Activated naive CD4-positive, alpha-beta T cell treated with anti-CD3 and anti-CD28 coated beads, Interleukin-2, amount 10 ng/mL, durations not matched to agents 7 days and 5 days (primary cell): Measurements from ENCODE around the gene DLG2.

Experiments used
- CTCF ChIA-PET: fragments of 350-600 bp; sonication (Branson Sonifier 250); formaldehyde crosslinking; loops from one replicate; lab custom pipeline; 2021; ENCODE audit warnings: antibody characterized with exemption; lab: Charles Lee
- DNase-seq: peaks from one replicate; pipeline ENCODE4 v3.0.0-alpha.2; 2020
- H3K27ac Mint-ChIP-seq: one replicate; pipeline ENCODE4 v1.8.0; 2021; ENCODE audit warnings: mild to moderate bottlenecking, moderate library complexity, mixed read lengths
- H3K27me3 Mint-ChIP-seq: one replicate; pipeline ENCODE4 v1.8.0; 2021; ENCODE audit warnings: mild to moderate bottlenecking, mixed read lengths
- H3K36me3 Mint-ChIP-seq: one replicate; pipeline ENCODE4 v1.8.0; 2021; ENCODE audit warnings: mixed read lengths
- H3K4me1 Mint-ChIP-seq: one replicate; pipeline ENCODE4 v1.8.0; 2021; ENCODE audit warnings: mixed read lengths
- H3K4me3 Mint-ChIP-seq: one replicate; pipeline ENCODE4 v1.8.0; 2021; ENCODE audit warnings: mild to moderate bottlenecking, moderate library complexity, mixed read lengths
- H3K9me3 Mint-ChIP-seq: one replicate; pipeline ENCODE4 v1.8.0; 2021; ENCODE audit warnings: mixed read lengths

Gene DLG2

GRCh38 chr11:84663731-84664130 is 963.4 kb downstream of the DLG2 start:
- Mint-ChIP-seq H3K4me3 (no peak overlapping the region), H3K27me3 (no peaks in the 10 kb centered on the region), H3K27ac (no peak overlapping the region), H3K4me1 (no peaks in the 10 kb centered on the region), H3K9me3 (peaks cover 2% of the 10 kb centered on the region), H3K36me3 (no peaks in the 10 kb centered on the region)
- no peak for DNase-seq
- CTCF ChIA-PET, result no interaction called here

GRCh38 chr11:84660257-84660977 is 966.7 kb downstream of the DLG2 start:
- H3K27ac Mint-ChIP-seq, result no peak overlapping the region
- DNase-seq, result no peak
- H3K9me3 Mint-ChIP-seq, result peaks cover 6% of the 10 kb centered on the region

GRCh38 chr11:84655712-84656111 is 971.4 kb downstream of the DLG2 start:
- H3K4me3 Mint-ChIP-seq, result no peak overlapping the region
- H3K27ac Mint-ChIP-seq, result no peak overlapping the region
- H3K27me3 Mint-ChIP-seq, result no peaks in the 10 kb centered on the region
- DNase-seq, result no peak
- H3K4me1 Mint-ChIP-seq, result no peaks in the 10 kb centered on the region
- H3K36me3 Mint-ChIP-seq, result no peaks in the 10 kb centered on the region
- CTCF ChIA-PET, result no interaction called here
- H3K9me3 Mint-ChIP-seq, result peaks cover 10% of the 10 kb centered on the region

More at GRCh38 chr11:84660257-84660977, 966.7 kb downstream of the DLG2 start:
- Mint-ChIP-seq H3K4me3 (no peak overlapping the region), H3K27me3 (no peaks in the 10 kb centered on the region), H3K4me1 (no peaks in the 10 kb centered on the region), H3K36me3 (no peaks in the 10 kb centered on the region)
- CTCF ChIA-PET, result no interaction called here

GRCh38 chr11:84648471-84648870 is 978.7 kb downstream of the DLG2 start:
- Mint-ChIP-seq H3K36me3 (no peaks in the 10 kb centered on the region), H3K4me3 (no peak overlapping the region), H3K9me3 (peaks cover 2% of the 10 kb centered on the region), H3K27me3 (no peaks in the 10 kb centered on the region), H3K4me1 (no peaks in the 10 kb centered on the region), H3K27ac (no peak overlapping the region)
- DNase-seq, result no peak
- CTCF ChIA-PET, result interaction anchor here (0.8 kb wide), 1 partner anchor 53 kb away, joined by 3 read pairs; no protein-coding TSS in a partner anchor

GRCh38 chr11:84645988-84646694 is 981.0 kb downstream of the DLG2 start:
- Mint-ChIP-seq H3K4me1 (no peaks in the 10 kb centered on the region), H3K36me3 (no peaks in the 10 kb centered on the region), H3K27me3 (no peaks in the 10 kb centered on the region), H3K27ac (no peak overlapping the region), H3K4me3 (no peak overlapping the region), H3K9me3 (no peaks in the 10 kb centered on the region)
- CTCF ChIA-PET, result no interaction called here
- no peak for DNase-seq

GRCh38 chr11:84642500-84642899 is 984.6 kb downstream of the DLG2 start:
- DNase-seq, result no peak
- Mint-ChIP-seq H3K9me3 (no peaks in the 10 kb centered on the region), H3K4me3 (no peak overlapping the region), H3K27me3 (no peaks in the 10 kb centered on the region), H3K27ac (no peak overlapping the region), H3K36me3 (no peaks in the 10 kb centered on the region), H3K4me1 (no peaks in the 10 kb centered on the region)
- CTCF ChIA-PET, result no interaction called here

GRCh38 chr11:84634309-84634708 is 992.8 kb downstream of the DLG2 start:
- Mint-ChIP-seq H3K36me3 (no peaks in the 10 kb centered on the region), H3K4me1 (no peaks in the 10 kb centered on the region), H3K27me3 (no peaks in the 10 kb centered on the region), H3K27ac (no peak overlapping the region), H3K9me3 (peaks cover 3% of the 10 kb centered on the region), H3K4me3 (no peak overlapping the region)
- DNase-seq, result no peak
- CTCF ChIA-PET, result no interaction called here

- Mint-ChIP-seq H3K27ac (no peak overlapping the region), H3K27me3 (no peaks in the 10 kb centered on the region), H3K36me3 (no peaks in the 10 kb centered on the region), H3K9me3 (peaks cover 5% of the 10 kb centered on the region), H3K4me1 (no peaks in the 10 kb centered on the region), H3K4me3 (no peak overlapping the region)
- no peak for DNase-seq
- CTCF ChIA-PET, result no interaction called here
These were observed 998.1 kb downstream of the DLG2 start for GRCh38 chr11:84628871-84629620.

- H3K27me3 Mint-ChIP-seq, result no peaks in the 10 kb centered on the region
These were observed 1000.9 kb downstream of the DLG2 start for GRCh38 chr11:84626256-84626655.

GRCh38 chr11:84612645-84613044 is 1014.5 kb downstream of the DLG2 start:
- no peak for DNase-seq
- no peaks in the 10 kb centered on the region for H3K4me1 Mint-ChIP-seq
- no peak overlapping the region for H3K27ac Mint-ChIP-seq
- no peaks in the 10 kb centered on the region for H3K36me3 Mint-ChIP-seq
- no peak overlapping the region for H3K4me3 Mint-ChIP-seq
- CTCF ChIA-PET, result no interaction called here
- no peaks in the 10 kb centered on the region for H3K27me3 Mint-ChIP-seq
- peaks cover 2% of the 10 kb centered on the region for H3K9me3 Mint-ChIP-seq

More at GRCh38 chr11:84626256-84626655, 1000.9 kb downstream of the DLG2 start:
- Mint-ChIP-seq H3K27ac (no peak overlapping the region), H3K36me3 (no peaks in the 10 kb centered on the region), H3K4me1 (no peaks in the 10 kb centered on the region), H3K9me3 (peaks cover 9% of the 10 kb centered on the region), H3K4me3 (no peak overlapping the region)
- CTCF ChIA-PET, result no interaction called here
- no peak for DNase-seq

- CTCF ChIA-PET, result no interaction called here
- Mint-ChIP-seq H3K4me1 (no peaks in the 10 kb centered on the region), H3K4me3 (no peak overlapping the region), H3K9me3 (peaks cover 2% of the 10 kb centered on the region), H3K36me3 (no peaks in the 10 kb centered on the region), H3K27me3 (no peaks in the 10 kb centered on the region), H3K27ac (no peak overlapping the region)
- no peak for DNase-seq
These were observed 1018.3 kb downstream of the DLG2 start for GRCh38 chr11:84608837-84609196.

- Mint-ChIP-seq H3K36me3 (no peaks in the 10 kb centered on the region), H3K9me3 (peaks cover 2% of the 10 kb centered on the region), H3K27ac (no peak overlapping the region), H3K4me3 (no peak overlapping the region), H3K27me3 (no peaks in the 10 kb centered on the region), H3K4me1 (no peaks in the 10 kb centered on the region)
- CTCF ChIA-PET, result no interaction called here
- DNase-seq, result no peak
These were observed 1018.9 kb downstream of the DLG2 start for GRCh38 chr11:84607975-84608836.

GRCh38 chr11:84594602-84595001 is 1032.5 kb downstream of the DLG2 start:
- no peaks in the 10 kb centered on the region for H3K36me3 Mint-ChIP-seq
- no peaks in the 10 kb centered on the region for H3K4me1 Mint-ChIP-seq
- H3K27me3 Mint-ChIP-seq, result no peaks in the 10 kb centered on the region
- H3K4me3 Mint-ChIP-seq, result no peak overlapping the region
- H3K27ac Mint-ChIP-seq, result no peak overlapping the region
- H3K9me3 Mint-ChIP-seq, result peaks cover 7% of the 10 kb centered on the region
- no peak for DNase-seq
- CTCF ChIA-PET, result no interaction called here

- no peaks in the 10 kb centered on the region for H3K4me1 Mint-ChIP-seq
- no peak for DNase-seq
- CTCF ChIA-PET, result no interaction called here
- H3K27ac Mint-ChIP-seq, result no peak overlapping the region
- H3K9me3 Mint-ChIP-seq, result peaks cover 7% of the 10 kb centered on the region
- no peak overlapping the region for H3K4me3 Mint-ChIP-seq
- no peaks in the 10 kb centered on the region for H3K27me3 Mint-ChIP-seq
- H3K36me3 Mint-ChIP-seq, result no peaks in the 10 kb centered on the region
These were observed 1037.0 kb downstream of the DLG2 start for GRCh38 chr11:84590106-84590505.
